Hepatic stellate cell (primary cell): ENCODE results near the gene RNF144B.

Experiments
- DNase-seq: peaks from one replicate; pipeline ENCODE4 v3.0.0; 2011; ENCODE audit warnings: low spot score

The RNF144B gene

DNA sequence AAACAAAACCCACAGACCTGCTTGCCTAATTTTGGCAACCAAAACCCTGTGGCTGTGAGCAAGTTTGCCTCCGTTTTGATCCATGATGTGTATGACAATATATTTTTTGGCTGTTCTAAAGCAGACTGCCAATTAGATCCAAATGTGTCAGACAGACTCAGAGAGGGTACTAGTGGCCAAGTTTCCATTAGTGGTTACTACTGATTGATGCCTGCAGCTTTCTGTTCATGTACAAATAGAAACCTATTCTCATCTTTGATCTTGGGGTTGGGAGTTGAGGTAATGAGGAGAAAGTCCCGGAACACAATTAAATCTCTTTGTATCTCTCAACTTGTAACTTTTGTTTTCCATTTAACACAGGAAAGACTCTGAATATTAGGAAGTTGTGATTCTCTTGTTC is 100.9 kb downstream of the RNF144B start:
- DNase-seq: no peak

DNA sequence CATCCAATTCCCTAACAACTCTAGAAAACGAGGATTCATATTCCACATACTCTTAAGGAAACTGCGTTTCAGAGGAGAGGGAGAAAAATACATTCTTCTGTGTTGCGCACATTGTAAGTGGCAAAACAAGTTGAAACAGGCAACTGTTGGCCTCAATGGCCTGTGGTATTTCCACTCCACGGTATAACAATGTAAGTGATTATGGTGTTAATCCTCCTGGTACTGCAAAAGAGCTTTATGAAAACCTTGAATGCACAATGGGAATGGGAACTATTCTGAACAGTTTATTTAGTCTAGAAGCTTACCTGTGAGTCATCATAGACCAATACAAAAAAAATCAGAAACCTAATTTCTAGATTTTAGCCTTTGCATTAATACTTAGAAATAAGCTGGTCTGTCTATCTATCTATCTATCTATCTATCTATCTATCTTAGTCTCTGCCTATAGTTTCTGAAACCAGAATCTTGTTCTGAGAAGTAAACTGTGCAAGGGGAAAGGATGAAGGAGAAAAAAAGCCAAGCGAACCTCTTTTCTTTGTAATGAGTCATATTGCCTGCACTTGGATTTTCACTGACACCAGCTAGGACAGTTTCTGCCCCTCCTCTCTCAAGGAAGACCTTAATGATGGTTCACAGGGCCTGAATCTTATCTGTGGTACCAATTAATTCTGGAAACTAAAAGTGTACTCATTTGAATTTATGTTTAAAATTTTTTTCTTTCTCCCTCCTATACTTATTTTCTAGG is 101.5 kb downstream of the RNF144B start:
- no peak for DNase-seq

DNA sequence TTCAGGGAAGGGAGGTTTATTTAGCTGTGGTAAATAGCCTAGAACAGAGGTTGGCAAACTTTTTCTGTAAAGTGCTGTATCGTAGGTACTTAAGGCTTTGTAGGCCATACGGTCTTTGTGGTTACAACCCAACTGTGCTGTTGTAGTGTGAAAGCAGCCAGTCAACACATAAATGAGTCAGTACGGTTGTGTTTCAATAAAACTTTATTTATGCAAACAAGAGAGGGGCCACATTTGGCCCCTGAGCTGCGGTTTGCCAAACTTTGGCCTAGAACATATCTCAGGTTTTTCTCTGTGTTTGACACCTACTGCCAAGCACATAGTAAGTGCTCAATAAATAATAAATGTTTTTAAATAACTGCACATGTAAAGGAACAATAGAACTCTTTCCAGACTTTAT is 102.2 kb downstream of the RNF144B start:
- no peak for DNase-seq

DNA sequence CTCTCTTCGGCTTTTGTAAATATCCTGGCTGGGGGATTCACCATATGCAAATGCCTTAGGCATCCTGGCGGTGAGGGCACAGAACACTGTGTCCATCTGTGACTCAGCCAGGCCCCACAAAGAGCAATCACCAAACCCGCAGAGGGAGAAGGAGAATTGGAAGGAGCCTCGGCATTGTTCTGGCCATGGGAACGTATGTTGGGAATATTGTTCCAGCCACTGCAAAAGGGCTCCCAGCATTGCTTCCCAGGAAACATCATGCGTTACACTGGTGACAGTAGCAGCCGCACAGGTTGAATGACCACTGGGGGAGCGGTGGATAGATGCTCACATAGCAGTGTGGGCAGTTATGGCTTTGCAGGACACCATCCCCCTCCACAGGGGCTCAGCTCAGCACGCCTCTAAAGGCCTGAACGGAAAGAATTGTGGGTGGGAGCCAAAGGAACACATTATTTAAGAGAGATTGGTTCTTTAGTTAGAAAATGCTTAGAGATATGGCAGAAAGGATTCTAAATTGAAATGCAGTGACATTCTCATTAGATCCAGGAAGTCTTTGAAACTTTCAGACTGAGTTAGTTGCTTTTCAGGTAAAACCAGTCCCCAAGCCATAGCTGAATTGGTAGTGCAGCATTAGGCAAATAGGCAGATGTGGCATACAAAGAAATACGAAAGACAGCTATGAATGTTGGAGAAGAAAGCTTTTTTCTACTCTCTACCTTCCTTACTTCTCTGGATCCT is 104.3 kb downstream of the RNF144B start:
- DNase-seq: no peak

DNA sequence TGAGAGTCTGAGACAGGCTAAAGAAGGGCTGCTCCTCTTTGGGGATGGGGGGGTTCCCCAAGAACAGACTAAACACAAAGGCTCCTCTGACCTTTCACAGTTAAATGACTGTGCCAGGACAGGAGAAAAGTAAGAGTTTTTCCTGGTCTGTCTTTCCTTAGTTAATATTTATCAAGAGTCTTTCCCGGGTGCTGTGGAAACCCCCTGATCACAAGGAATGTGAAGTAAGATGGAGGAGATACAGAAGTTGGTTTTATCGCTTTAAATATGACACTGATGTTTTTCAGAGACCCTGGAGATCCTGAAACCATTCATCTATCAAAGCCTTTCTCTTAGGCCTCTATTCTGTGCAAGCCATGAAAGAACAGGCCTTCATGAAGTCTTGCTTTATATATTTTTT is 105.8 kb downstream of the RNF144B start:
- no peak for DNase-seq

DNA sequence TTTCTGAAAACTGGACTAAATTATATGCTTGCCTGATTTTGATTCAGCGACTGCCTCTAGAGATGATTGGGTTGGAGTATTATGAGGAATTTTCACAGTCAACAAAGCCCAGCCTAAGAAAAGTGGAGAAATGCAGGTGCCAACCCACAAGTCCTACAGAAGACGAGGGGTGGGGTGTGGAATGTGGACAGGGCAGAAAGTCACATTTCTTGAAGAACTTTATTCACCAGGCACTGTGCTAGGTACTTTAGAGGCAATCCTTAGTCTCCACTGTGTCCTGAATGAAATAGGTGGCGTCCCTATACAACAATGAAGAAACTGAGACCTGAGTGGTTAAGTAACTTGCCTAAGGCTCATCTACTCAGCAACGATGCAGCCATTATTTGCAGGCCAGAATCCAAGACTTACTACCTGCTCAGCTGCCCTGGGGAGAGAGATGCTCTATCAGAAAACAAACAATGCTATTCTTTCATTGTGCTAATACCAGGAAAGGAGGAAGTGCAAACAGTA is 106.3 kb downstream of the RNF144B start:
- no peak for DNase-seq

DNA sequence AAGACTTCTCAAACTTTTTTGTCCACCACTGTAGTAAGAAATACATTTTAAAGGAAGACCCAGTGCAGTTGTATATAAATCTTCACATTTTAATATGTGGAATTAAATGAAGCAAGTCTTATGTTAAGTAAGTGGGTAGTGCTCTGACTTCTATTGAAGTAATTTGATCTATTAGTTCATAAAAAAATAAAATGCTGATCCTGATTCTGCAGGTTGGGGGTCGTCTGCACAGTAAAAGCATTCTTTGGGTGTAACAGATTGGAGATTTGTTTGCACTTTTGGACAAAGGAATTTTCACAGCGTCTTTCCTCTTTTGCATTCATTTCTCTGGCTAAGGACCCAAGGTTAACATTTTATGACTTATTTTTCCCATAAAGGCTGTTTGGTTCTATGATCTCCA is 106.8 kb downstream of the RNF144B start:
- DNase-seq: no peak

DNA sequence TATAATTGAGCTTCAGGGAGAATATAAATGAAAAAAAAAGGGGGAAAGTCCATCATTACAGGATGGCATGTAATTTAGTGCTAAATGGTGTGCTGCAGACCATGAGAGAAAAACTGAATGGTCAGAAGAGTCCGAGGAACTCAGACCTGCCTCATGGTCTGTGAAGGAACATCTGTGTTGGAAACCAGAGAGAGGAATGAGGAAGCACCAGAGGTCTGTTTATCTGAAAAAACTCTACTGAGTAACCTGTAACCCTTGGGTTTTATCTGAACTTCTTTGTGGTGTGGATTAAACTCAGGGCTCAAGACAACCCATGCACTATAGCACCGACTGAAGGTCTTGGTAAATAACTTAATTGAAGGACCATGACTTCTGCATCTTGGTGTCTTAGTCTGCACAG is 108.1 kb downstream of the RNF144B start:
- DNase-seq: no peak

DNA sequence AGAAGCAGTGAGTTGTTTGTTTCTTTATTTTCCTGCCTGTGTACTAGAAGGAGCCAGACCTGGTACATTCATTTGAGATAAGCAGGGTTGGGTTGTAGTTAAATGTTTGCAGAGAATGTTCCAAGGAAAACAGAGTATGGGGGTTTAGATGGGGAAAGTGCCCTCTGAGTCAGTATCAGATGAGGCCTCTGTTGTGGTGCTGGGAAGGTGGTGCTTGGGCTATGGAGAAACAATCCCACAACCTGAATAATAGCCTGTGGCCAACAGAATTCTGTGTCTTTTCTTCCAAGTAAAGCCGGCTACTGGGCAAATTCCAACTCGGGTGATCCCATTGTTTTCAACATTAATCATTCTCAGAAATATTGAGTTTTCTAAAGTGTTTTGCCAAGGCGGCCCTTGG is 109.3 kb downstream of the RNF144B start:
- no peak for DNase-seq

DNA sequence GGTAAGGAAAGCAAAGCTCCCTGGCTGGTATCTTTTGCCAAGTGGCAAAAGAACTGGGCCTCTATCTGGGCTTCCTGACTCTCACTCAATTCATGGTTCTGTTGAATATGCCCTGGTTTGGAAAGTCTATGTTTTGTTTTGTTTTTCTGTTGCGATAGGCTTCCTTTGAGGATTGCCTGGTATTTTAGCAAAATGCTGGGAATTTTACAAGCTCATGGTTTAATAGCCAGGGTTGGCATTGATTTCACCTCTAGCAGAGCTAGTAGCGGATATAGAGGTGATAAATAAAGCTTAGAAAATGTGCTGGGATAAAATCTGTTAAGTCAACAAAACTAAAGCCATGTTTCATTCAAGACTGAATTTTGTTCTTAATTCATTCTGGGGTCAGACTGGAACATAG is 109.9 kb downstream of the RNF144B start:
- no peak for DNase-seq

DNA sequence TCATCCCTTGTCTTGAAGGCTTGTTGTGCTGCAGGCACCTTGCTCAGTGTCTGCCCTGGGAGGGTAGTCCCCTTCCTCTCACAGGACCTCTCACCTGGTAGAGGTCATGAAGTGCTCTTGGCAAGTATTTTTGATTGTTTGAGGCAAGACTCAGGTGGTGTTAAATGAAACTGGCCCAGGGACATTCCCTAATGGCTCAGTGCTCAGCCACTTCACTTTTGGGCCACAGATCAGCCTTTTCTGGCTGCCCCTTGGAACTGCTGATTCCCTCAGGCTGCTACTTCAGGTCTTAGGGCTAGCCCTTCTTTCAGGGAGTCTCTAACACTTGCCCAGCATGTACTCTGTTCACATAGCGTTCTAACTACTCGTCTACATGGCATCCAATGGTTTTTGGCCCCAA is 111.3 kb downstream of the RNF144B start:
- no peak for DNase-seq

DNA sequence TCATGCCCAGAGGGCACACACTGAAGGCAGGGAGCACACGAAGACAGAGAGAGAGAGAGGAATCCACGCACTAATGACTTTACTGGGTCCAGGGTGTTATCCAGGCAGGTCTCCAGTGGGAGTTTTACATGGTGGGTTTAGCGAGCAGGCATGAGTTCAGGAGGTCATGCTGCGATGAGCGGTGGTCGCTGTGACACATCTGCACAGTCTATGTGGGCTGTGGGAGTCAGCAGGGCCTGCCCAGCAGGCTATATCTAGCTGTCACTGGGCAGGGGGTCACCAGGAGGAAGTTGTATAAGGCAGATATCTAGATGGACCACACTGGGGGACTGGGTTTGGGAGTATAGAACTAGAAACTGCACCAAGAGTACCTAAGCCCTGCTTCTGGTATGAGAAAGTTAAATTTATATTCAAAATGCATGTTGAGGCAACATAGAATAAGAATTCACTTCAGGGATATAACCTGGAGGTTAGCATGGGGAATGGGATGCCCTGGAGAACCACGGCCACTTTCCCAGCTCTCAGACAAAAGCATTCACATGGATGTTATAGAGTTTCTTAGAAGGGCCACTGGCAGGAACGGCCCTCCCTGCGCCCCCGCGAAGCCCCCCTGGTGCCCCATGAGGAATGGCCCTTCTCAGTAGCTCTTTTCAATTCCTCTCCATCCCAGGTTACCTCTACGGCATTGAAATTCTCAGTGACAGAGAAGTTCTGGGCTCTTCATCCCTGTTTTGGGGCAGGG is 113.9 kb downstream of the RNF144B start:
- DNase-seq: no peak

DNA sequence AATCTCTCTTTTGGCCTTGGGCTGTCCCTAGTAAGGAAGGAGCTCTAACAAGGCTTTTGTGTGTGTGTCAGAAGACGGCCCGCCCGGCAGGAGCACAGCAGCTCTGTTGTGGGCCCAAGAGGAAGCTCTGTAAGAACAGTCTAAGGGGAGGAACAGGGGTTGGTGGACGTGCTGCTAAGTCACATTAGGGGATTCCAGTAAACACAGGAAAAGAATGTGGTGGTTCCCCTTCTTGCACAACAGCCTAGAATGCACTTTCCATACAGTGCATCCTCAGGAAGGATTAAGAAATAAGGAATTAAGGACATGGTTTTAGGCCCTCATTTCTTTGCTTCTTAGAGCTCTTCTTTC is 114.5 kb downstream of the RNF144B start:
- peak; percentile 24 for DNase-seq

DNA sequence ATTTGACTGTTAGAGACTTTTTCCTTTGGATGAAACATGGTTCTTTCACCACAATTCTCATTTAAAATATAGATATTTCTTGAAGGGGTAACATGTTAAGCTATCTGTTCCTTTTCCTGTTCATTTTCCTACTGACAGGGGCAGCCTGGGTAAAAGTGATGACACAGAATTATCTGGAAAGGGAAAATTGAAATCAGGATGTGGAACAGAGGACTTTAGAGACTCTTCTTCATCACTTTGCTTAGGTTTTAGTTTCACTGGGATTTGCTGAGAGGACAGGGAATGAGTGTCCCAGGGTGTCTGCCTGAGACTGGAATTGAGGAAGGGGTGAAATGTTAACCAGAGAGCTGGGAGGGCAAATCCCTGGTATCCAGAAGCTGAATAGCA is 116.0 kb downstream of the RNF144B start:
- DNase-seq: no peak

DNA sequence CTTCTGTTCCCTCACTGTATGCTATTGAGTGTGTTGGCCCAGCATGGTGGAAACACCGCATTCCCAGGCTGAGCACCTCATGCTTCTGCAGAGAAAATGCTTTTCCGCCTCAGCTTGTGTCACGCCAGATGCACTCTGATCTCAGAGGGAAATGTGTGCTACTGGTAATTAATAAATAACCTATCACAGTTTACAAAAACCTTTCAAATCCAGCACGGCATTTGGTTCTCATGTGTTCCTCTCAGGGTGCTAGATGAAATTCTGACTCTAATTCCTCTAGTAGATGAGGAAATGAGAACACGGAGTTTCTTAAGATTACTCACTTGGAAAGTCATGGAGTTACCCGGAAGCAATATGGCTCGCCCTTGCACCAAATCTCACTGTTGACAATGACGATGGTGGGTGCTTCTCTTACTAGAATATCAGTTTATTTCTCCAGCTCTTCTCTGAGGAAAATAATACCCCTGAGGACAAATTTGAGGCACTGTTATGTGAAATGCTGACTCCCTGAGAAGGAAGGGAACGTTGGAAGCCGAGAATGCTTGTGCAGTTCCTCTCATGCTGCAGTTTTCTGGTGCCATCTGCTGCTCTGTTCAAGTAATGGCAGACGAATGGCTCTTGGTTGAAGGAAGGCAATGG is 116.6 kb downstream of the RNF144B start:
- DNase-seq: peak; percentile 41

DNA sequence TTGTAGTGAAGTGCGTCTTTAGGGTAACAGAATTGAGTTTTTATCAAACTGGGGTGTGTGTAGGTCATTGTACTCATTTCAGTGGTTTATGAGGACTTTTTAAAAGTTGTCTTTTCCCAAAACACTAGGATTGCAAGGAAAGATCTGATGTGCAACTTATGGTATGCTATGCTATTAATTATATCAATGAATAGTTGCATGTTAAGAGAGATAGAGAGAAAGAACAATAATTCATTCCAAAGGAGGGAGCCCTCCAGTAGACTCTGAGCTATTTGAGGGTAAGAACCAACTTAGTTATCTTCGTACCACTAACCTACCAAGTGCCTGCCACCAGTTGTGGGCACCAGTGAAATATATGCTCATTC is 117.1 kb downstream of the RNF144B start:
- no peak for DNase-seq

DNA sequence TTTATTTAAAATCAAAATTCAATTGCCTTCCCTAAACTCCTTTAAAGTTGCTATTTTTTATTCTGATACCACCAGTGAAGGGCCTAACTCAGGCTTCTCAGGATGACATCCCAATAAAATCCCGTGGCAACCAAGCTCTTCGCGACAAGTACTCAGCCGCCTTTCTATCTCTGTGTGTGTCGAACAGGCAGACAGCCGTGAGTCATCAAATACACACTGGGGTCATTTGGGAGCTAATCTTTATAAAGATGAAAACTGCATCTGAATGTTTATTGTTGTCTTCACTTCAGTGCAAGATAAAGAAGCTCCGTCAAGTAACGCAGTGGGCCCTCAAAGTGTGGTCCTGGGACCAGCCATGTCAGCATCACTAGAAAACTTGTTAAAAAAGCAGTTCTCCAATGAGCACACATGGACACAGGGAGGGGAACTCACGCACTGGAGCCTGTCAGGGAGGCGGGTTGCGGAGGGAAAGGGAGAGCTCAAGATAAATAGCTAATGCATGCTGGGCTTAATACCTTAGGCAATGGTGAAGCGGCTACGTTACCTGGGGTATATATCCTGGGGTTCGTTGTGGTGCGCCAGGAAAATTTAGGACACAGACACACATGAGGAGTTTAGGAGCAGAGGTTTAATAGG is 119.3 kb downstream of the RNF144B start:
- DNase-seq: no peak

DNA sequence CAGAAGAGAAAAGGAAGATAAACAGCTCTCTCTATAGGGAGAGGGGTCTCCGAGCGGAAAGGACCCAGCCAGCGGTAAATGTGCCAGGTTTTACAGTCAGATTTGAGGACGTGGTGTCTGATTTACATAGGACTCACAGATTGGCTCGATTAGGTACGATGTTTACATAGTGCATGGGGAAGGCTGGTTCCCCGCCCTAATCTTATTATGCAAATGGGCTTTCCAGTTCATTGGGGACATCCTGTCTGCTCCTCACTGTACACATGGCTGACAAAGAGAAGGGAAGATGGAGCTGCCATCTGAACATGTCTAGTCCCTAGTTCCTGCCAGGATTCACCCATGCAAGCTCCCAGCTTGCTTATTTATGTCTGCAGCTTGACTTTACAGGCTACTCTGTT is 119.9 kb downstream of the RNF144B start:
- no peak for DNase-seq

DNA sequence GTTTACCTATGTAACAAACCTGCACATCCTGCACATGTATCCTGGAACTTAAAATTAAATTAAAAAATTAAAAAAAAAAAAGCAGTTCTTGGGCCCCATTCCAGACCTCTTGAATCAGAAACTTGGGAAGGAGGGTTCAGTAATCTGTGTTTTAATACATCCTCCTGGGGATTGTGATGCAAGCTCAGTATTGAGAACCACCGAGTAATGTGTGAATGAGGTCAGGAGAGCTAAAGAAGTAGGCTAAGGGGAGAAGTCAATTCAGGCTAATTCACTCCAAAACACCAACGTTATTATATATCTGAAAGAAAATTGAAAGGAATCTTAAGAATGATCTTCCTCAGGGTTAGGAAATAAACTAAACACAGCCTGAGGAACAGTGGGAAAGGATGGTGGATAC is 120.4 kb downstream of the RNF144B start:
- DNase-seq: peak; percentile 21

DNA sequence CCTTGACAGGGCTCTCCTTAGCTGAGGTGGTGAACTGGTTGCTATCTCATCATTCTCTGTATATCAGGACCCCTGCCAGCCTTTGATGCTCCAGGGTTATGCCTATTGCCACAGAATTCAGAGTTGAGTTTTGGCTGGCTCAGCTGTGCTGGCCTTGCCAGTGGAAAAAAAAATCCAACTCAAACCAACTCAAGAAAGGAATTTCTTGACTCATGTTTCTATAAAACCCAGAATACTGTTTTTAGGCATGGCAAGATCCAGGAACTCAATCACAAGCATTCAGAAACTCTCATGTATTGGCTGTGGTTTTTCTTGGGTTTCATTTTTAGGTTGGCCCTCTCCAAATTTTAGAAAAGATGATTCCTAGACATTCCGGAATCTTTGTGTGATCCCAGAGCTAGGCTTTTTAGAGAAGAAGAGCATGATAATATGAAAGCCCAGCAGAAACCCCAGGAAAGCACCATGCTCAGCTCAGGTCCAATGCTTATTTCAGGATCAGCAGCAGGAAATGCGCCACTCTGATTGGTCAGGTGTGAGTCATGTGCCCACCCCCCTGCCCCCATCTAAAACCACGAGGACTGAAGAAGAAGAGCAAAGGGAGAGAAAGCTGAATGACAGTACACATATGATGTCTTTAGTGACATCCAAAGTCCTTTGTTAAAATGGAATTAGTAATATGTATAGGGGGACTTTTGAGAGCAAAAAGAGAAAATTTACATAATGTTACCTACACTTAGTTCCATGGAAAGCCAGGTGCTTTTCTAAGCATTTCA is 122.9 kb downstream of the RNF144B start:
- DNase-seq: no peak

DNA sequence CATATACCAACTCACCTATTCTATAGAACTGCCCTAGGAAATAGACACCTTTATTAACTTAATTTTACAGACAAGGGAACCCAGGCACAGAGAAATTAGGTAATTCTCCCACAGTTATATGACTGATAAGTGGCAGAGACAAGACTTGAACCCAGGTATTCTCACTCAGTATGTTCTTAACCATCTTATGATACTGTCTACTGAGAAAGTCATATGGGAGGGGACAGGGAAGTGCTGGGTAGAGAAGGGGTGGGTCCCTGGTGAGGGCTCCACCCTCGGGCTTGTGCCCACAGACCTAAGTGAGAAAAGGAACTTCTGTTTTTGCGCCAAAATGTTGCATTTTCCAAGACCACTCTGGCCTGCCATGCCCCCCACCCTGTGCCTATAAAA is 123.5 kb downstream of the RNF144B start:
- no peak for DNase-seq
